ENCODE measurements around the gene LRRC41. TPM values are rescaled to one million over a fixed set of nuclear protein-coding genes. Genes with fewer than 3 reads are reported as not detected.
A peak's percentile ranks its signal among the peaks of the same experiment; 100 is the strongest.
"Not testable (repeated sequence)": the region's sequence is repeated elsewhere in the genome, so short reads cannot be mapped to it uniquely, and the experiment has no call there.

LRRC41 gene
- total RNA-seq, 1 experiment from 2014 or later = 66.3 TPM

DNA sequence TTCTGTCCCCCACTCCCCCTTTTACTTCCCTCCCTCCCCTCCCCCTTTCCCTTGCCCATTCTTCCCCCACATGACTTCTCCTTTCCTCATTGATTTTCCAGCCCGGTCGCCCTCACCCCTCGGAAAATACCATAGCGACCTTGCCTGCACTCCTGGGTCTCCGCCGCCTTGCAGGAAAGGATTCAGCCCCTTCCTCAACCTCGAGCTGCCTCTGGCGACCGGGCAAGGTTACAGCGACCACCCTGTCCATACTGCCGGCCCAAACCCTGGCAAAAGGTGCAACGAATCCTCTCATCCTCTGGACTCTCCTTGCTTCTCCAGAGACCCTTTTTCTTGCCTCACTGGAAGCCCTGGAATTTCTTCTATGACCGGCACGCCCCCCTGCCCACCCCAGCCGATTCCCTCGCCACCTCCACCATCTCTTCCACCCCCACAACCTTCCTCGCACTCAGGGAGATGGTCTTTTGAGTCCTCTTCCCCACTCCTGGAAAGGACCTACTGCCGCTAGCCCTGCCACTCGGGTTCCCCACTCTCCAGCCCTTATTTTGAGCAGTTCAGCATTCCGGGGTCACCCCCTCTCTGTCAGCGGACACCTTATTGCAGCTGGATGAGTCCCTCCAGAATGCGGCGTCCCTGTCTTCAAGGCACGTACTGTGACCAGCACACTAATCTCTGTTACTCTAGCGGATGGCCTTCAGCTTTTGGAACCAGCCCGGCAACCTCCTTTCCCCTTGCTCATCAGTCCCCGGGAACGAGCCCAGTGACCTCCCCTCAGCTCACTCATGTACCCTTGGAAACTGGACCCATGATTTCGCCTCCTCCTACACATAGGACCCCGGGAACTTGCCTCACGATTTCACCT is 38.0 kb upstream of the LRRC41 start:
- TF ChIP-seq CTCF (conservative IDR thresholded peaks at IDR 0.05) (no peak), EZH2 (IDR thresholded peaks at IDR 0.05; ENCODE audit: low read depth) (no peak)
- H3F3A ChIP-seq (ENCODE audit: insufficient read depth, low read depth) = peaks cover 31% of the 10 kb centered on the region
- CTCF ChIA-PET = interaction anchor here (0.7 kb wide), 1 partner anchor 23 kb away, joined by 4 read pairs; no protein-coding TSS in a partner anchor
- H3K27ac ChIP-seq = peak overlapping the region; percentile 90
- H3K4me1 ChIP-seq (replicated peaks; ENCODE audit: insufficient read depth) = peaks cover 20% of the 10 kb centered on the region; the same call in 1 of the 2 replicates
- H2AFZ ChIP-seq = peak overlapping the region; percentile 87; the same call in 1 of the 2 replicates
- POLR2A ChIA-PET (ENCODE audit: unreplicated experiment) = interaction anchor here (0.6 kb wide), 1 partner anchor 15 kb away, joined by 3 read pairs; no protein-coding TSS in a partner anchor
- peak overlapping the region; percentile 96 for H3K4me3 ChIP-seq
- DNase-seq = no peak
- peak overlapping the region; percentile 83 for H3K4me2 ChIP-seq
- H4K20me1 ChIP-seq (ENCODE audit: insufficient read depth) = no peaks in the 10 kb centered on the region
- H3K79me2 ChIP-seq (ENCODE audit: low read depth) = peaks cover 17% of the 10 kb centered on the region
- TSS peak; percentile 24 for BruUV-seq (replicated peaks)
- H3K9me2 ChIP-seq (ENCODE audit: insufficient read depth) = no peaks in the 10 kb centered on the region
- no peaks in the 10 kb centered on the region for H3K27me3 ChIP-seq (ENCODE audit: insufficient read depth, low read depth)
- intact Hi-C loops (cut with micrococcal nuclease; ENCODE audit: unreplicated experiment) = loop anchor here (2.0 to 10.0 kb wide), 2 partner anchors 53 to 1327 kb away; partner anchors contain the start of genes FAAH, HECTD3 and UROD
- no peaks in the 10 kb centered on the region; the same call in 1 of the 2 replicates for H3K36me3 ChIP-seq (ENCODE audit: low read depth)
- H3K9me3 ChIP-seq (ENCODE audit: insufficient read depth, low read depth) = no peaks in the 10 kb centered on the region

GRCh38 chr1:46340404-46341221 is 37.2 kb upstream of the LRRC41 start, which contains the start of gene NSUN4:
Gene NSUN4, plus strand, starts transcription at chr1:46340807. Its CDS starts 20 bp downstream, at chr1:46340827.
- DNase-seq = peak; percentile 84 to 88
- peaks cover 30% of the 10 kb centered on the region for H3F3A ChIP-seq (ENCODE audit: insufficient read depth, low read depth)
- H4K20me1 ChIP-seq (ENCODE audit: insufficient read depth) = no peaks in the 10 kb centered on the region
- TF ChIP-seq EZH2 (IDR thresholded peaks at IDR 0.05; ENCODE audit: low read depth) (no peak), CTCF (conservative IDR thresholded peaks at IDR 0.05) (peak; percentile 68)
- peak within 1 kb of the TSS; percentile 87 for H2AFZ ChIP-seq
- no peaks in the 10 kb centered on the region for H3K9me3 ChIP-seq (ENCODE audit: insufficient read depth, low read depth)
- H3K4me1 ChIP-seq (replicated peaks; ENCODE audit: insufficient read depth) = peaks cover 20% of the 10 kb centered on the region; the same call in 1 of the 2 replicates
- CTCF ChIA-PET = interaction anchor here (0.6 to 1.6 kb wide), 4 partner anchors 8 to 1548 kb away, joined by 3 to 4 read pairs (median 3); no protein-coding TSS in a partner anchor
- H3K9me2 ChIP-seq (ENCODE audit: insufficient read depth) = no peaks in the 10 kb centered on the region
- intact Hi-C loops (cut with micrococcal nuclease; ENCODE audit: unreplicated experiment) = loop anchor here (1.0 to 10.0 kb wide), 4 partner anchors 37 to 1326 kb away; partner anchors contain the start of genes FAAH, HECTD3, LRRC41 and RAD54L
- H3K36me3 ChIP-seq (ENCODE audit: low read depth) = no peaks in the 10 kb centered on the region; the same call in 1 of the 2 replicates
- H3K4me3 ChIP-seq = peak within 1 kb of the TSS; percentile 96
- POLR2A ChIA-PET (ENCODE audit: unreplicated experiment) = interaction anchor here (0.6 to 1.1 kb wide), 5 partner anchors 29 to 850 kb away, joined by 3 to 17 read pairs (median 10); partner anchors contain the start of genes LRRC41, TESK2 and UQCRH
- peak within 1 kb of the TSS; percentile 90 for H3K27ac ChIP-seq
- H3K27me3 ChIP-seq (ENCODE audit: insufficient read depth, low read depth) = no peaks in the 10 kb centered on the region
- TSS peak; percentile 82 for BruUV-seq (replicated peaks)
- H3K4me2 ChIP-seq = peak within 1 kb of the TSS; percentile 83
- H3K79me2 ChIP-seq (ENCODE audit: low read depth) = peaks cover 17% of the 10 kb centered on the region

DNA sequence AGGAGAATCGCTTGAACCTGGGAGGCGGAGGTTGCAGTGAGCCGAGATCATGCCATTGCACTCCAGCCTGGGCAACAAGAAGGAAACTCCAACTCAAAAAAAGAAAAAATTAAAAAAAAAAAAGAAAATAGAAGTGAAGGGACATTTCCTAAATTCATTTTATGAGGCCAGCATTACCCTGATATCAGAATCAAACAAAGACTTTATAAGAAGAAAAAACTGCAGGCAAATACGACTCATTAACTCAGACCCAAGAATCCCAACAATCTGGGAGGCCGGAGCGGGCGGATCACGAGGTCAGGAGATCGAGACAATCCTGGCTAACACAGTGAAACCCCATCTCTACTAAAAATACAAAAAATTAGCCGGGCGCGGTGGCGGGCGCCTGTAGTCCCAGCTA is 34.0 kb upstream of the LRRC41 start:
- intact Hi-C loops (cut with micrococcal nuclease; ENCODE audit: unreplicated experiment) = not testable (repeated sequence)

More for the DNA sequence above, 34.0 kb upstream of the LRRC41 start:
- H3K9me3 ChIP-seq (ENCODE audit: insufficient read depth, low read depth); H3K27ac ChIP-seq; DNase-seq; H3K36me3 ChIP-seq (ENCODE audit: low read depth); POLR2A ChIA-PET (ENCODE audit: unreplicated experiment); BruUV-seq (replicated peaks); H4K20me1 ChIP-seq (ENCODE audit: insufficient read depth); H3K9me2 ChIP-seq (ENCODE audit: insufficient read depth); H2AFZ ChIP-seq; H3K4me3 ChIP-seq; CTCF ChIA-PET; H3K4me2 ChIP-seq; H3K27me3 ChIP-seq (ENCODE audit: insufficient read depth, low read depth): not testable (repeated sequence)
- Histone ChIP-seq H3K79me2 (ENCODE audit: low read depth) (peaks cover 14% of the 10 kb centered on the region), H3F3A (ENCODE audit: insufficient read depth, low read depth) (peaks cover 30% of the 10 kb centered on the region), H3K4me1 (replicated peaks; ENCODE audit: insufficient read depth) (peaks cover 20% of the 10 kb centered on the region; the same call in 1 of the 2 replicates)
